A673 (cell line): ENCODE measurements around the gene ZNF488.

Source experiments
- EZH2 ChIP-seq: fragments of 200-600 bp; sonication (generic); IDR thresholded peaks from 2 replicates; pipeline ENCODE4 v1.6.1; 2017; ENCODE audit warnings: borderline replicate concordance, low read depth, mild to moderate bottlenecking, mixed read lengths, antibody characterized with exemption, low read length; ENCODE audit not compliant: poor library complexity, severe bottlenecking
- TF ChIP-seq, protein P1 (sequence below): fragments of 300-800, 200-600 bp; sonication (generic); conservative IDR thresholded peaks from 2 replicates; pipeline ENCODE4 v1.5.1; 2017; ENCODE audit warnings: low read depth, mild to moderate bottlenecking, antibody characterized with exemption, low read length, moderate library complexity, mixed read lengths

DNA sequence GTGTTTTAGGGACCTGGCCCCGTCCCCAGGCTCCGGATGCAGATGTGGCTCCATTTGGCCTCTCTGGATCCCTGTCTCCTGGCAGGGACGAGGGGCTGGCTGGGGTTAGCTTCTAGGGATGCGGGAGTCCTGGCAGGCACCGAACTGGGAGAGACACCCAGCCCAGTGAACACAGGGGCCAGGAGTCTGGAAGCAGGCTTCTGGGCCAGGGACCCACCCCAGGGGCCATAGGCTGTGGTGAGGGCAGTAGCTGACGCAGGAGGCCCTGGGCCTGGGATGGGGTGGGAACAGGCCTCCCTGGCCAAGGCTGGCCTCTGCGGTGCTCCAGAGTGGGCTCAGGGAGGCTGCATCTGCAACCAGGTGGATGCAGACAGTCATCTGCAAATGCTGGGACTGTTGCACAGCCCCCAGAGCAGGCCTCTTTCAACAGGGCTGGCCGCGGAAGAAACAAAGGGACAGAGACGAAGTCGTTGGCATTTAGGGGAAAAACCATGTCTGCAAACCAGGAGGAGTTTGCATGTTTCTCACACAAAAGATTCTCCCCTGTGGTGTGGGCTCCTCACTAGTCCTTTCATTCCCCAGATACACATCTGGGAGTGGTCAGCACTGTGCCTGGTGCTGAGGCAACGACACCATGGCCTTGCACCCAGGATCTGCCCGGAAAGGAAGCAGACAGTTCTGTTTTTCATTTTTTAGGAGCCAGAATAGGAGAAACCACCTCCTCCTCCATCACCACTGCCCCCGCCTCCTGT, 36.4 kb upstream of the ZNF488 start:
- TF ChIP-seq, protein P1, sequence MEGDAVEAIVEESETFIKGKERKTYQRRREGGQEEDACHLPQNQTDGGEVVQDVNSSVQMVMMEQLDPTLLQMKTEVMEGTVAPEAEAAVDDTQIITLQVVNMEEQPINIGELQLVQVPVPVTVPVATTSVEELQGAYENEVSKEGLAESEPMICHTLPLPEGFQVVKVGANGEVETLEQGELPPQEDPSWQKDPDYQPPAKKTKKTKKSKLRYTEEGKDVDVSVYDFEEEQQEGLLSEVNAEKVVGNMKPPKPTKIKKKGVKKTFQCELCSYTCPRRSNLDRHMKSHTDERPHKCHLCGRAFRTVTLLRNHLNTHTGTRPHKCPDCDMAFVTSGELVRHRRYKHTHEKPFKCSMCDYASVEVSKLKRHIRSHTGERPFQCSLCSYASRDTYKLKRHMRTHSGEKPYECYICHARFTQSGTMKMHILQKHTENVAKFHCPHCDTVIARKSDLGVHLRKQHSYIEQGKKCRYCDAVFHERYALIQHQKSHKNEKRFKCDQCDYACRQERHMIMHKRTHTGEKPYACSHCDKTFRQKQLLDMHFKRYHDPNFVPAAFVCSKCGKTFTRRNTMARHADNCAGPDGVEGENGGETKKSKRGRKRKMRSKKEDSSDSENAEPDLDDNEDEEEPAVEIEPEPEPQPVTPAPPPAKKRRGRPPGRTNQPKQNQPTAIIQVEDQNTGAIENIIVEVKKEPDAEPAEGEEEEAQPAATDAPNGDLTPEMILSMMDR, result no peak
- no peak for TF ChIP-seq EZH2
